GM21576 (cell line): Measurements from ENCODE around the gene TTC7B.
"Not testable (repeated sequence)": the region's sequence is repeated elsewhere in the genome, so short reads cannot be mapped to it uniquely, and the experiment has no call there.

Experiments used
- ATAC-seq: cut with Tn5 transposase; IDR thresholded peaks from one replicate; pipeline ENCODE4 v1.9.1; 2021; ENCODE audit warnings: mild to moderate bottlenecking, moderate library complexity; ENCODE audit not compliant: unreplicated experiment

TTC7B gene, protein sequence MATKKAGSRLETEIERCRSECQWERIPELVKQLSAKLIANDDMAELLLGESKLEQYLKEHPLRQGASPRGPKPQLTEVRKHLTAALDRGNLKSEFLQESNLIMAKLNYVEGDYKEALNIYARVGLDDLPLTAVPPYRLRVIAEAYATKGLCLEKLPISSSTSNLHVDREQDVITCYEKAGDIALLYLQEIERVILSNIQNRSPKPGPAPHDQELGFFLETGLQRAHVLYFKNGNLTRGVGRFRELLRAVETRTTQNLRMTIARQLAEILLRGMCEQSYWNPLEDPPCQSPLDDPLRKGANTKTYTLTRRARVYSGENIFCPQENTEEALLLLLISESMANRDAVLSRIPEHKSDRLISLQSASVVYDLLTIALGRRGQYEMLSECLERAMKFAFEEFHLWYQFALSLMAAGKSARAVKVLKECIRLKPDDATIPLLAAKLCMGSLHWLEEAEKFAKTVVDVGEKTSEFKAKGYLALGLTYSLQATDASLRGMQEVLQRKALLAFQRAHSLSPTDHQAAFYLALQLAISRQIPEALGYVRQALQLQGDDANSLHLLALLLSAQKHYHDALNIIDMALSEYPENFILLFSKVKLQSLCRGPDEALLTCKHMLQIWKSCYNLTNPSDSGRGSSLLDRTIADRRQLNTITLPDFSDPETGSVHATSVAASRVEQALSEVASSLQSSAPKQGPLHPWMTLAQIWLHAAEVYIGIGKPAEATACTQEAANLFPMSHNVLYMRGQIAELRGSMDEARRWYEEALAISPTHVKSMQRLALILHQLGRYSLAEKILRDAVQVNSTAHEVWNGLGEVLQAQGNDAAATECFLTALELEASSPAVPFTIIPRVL

DNA sequence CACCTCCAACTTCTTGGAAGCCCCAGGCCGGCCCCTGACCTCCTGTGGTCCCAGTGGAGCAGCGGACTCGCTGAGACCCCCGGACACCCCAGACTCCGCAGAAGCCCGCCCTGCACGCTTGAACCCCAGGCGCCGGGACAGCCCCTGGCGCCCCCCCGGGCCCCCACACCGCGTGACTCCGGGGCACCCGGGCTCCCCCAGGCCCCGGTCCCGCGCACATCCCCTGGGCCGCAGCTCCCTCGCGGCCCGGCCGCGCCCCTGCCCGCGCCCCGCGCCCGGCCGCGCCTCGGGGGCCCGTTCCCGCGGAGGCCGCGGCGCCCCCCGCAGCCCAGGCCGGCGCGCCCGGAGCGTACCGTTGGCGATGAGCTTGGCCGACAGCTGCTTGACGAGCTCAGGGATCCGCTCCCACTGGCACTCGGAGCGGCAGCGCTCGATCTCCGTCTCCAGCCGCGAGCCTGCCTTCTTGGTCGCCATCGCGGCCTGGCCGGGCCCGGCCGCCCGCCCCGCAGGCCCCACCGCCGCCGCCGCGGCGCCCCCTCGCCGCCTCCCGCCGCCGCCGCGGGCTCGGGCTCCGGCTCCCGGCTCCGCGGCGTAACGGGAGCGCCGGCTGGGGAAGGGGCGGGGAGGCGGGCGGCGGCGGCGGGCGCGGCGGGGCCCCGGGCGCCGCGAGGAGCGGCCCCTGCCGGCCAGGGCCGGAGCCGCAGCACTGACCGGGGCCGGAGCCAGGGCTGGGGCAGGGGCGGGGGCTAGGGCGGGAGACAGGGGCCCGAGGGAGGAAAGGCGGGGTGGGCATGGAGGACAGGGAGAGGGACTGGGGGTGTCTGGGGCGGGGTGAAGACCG is at the start of gene TTC7B:
Gene TTC7B, minus strand, starts transcription at position 609 of the 841 bp plus-strand sequence. Its CDS starts 135 bp downstream, at position 474.
- ATAC-seq = peak; percentile 59

DNA sequence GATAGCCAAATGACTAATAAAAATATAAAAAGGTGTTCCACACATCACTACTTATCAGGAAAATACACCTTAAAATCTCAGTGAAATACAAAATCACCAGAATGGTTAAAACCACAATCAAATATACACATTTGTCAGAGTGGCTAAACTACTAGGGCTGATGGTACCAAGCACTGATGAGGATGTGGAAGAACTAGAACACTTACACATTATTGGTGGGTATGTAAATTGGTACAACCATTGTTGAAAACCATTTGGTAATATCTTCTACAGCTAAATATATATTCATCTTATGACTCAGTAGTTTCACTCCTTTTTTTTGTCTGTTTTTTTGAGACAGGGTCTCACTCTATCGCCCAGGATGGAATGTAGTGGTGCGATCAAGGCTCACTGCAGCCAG is 48.5 kb upstream of the TTC7B start:
- no peak for ATAC-seq

DNA sequence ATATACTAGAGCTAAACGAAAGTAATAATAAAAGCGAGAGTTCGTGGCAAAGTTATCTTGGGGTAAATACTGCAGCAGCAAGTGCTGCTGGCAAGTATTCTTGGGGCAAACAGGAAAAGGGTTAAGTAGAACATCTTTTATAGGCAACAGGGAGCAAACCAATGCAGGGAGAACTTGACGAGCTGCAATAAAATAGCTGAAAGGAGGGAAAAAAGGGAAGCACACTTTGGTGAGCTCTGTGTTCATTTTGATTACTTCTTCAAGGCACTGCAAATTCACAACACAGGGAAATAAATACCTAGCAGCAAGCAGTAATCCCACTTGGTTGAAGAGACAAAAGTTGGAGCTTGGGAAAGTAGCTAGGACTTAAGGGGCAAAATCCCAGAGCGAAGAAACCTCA is 42.3 kb upstream of the TTC7B start:
- no peak for ATAC-seq

DNA sequence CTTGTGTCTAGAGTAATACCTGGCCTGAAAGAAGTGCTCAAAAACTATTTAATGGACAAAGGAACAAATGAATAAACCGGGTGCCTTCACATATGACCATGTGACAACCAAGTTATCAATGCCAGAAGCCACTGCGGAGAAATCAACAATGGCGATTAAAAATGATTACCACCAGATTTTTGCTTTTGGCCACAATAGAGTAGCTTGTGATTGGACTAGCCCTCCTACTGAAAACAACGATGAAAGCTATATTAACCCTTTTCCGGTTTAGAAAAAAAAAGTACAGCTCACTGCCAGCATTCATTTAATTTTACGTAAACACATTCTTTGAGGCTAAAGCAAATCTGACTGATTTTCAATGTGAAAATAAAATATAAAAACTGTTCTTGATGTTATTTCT is 41.6 kb upstream of the TTC7B start:
- no peak for ATAC-seq

DNA sequence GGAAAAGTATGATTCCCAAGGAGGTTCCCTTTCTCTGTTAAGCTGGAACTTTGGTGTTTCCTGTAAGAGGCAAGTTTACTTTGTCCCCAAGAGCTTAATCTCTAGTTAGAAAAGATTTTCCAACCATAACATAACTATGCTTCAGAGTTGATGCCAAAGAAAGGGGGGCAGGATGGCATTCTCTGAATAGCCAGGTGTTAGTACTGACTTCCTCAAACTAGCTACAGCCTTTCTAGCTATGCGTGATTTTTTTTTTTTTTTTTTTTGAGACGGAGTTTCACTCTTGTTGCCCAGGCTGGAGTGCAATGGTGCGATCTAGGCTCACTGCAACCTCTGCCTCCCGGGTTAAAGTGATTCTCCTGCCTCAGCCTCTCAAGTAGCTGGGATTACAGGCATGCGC is 39.9 kb upstream of the TTC7B start:
- ATAC-seq = not testable (repeated sequence)

DNA sequence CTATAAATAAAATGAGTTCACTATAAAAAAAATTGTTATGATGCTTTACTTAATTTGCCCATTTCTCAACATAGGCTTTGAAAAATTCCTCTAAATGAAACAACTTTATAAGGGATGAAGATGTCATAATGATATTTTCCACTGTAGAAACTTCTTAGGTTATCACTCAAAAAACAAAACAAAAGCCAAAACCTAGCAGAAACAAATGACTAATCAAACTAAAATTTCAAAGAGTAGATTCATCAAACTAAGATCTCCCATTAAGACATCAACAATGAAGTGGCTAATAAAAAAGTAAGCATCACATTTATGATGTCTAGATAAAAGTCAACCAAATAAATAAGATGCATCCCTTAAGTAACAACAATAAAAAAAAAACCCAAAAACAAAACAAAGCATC is 36.9 kb upstream of the TTC7B start:
- no peak for ATAC-seq

DNA sequence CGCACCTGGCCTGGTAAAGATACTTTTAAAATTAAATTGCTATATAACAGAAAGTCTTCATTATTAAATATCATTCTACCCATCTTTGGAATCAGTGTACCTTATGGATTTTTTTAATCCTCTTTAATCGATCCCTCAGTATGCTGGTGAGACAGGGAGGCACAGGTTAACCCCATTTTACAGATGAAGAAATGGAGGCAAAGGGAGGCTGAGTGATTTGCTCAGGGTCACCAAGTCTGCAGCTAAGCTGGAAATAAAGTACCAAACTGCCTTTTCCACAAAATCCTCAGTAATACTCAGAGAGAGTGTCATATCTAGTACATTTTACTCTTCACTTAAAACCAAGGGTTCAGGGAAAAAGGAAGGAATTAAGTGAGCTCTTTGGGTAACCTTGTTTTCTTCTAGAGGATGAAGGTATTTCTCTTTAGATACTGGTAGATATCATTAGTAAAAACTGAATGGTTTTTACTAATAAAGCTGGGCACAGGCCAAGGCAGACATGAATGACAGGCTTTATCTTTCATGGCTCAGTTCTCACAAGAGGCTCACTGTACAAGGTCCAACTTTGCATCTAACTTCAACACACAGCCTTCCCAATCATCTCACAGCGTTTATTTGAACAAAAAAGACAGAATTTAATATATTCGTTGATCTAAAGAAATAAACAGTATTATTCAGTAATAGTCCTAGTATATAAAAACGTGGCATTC is 35.3 kb upstream of the TTC7B start:
- ATAC-seq = no peak

DNA sequence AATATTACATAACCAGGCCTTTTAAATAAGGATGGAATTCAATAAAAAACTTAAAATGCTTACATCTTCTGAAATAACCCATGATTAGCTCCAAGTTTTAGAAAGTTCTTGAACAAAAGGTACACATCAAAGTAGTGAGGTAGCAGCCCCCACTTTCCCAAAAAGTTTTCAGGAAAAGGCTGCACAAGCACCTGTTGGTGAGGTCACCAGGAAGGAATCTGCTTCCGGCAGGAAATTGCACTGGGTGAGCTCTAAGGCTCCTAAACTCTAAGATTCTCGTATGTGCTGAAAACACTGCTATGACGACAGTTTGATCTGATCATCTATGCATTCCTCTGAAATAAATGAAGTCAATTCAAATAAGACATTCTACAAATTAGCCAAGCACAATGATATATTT is 34.3 kb upstream of the TTC7B start:
- ATAC-seq = no peak

DNA sequence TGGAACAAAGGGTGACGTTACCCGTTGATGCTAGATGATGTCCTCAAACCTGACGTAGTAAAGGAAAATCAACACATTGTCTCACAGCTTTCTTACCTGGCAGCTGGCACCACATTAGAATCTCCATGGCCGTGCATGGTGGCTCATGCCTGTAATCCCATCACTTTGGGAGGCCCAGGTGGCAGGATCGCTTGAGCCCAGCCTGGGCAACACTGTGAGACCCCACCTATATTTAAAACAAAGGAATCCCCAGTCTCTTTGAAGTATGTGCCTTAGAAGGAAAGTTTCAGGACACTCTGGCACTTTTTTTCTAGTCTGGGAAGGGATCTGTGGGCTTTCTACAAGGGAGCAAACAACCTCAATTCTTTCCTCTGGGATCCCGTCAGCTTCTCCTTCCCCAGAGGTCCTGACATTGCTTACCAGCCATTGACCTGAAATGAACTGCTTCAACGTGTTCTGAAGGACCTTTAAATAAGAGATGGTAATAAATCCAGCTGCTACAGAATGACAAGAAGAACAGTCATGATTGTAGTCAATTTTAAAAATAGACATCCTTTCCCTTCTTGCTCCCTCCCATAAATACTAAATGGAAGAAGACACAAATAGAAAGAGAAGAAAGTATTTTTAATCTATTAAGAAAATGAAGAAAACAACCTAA is 33.7 kb upstream of the TTC7B start:
- no peak for ATAC-seq

DNA sequence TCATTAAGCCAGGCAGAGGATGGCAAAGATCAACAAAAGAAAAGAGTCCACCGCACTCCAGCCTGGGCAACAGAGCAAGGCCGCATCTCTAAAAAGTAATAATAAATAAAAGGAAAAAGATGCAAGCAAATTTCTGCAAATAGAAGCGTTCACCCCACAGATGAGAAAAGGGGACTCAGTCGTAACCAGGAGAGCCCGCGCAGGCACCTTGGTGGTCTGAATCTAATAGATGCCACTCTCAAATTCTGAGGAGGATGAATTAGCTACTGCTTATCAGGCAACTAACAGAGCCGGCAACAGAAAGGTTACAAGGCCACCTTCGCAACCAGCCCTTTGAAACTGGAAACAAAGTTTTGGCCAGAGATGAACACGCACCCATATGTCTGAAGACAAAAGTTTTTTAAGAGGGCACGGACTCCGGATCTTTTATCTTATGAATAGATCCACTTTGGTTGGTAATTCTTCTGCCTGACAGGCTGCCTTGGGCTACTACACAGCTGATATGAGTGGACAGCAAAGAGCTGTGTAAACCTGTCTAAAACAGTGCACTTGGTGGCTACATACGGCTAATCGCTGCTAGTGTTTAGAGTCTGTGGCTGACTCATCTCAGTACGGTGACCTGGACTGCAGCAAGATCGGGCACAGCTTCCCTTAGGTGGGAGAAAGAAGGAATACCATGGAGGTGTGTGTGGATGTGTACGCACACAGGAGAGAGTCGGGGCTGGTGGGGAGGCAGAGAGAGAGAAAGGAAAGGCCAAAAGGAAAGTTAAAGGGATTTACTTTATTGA is 32.9 kb upstream of the TTC7B start:
- no peak for ATAC-seq

DNA sequence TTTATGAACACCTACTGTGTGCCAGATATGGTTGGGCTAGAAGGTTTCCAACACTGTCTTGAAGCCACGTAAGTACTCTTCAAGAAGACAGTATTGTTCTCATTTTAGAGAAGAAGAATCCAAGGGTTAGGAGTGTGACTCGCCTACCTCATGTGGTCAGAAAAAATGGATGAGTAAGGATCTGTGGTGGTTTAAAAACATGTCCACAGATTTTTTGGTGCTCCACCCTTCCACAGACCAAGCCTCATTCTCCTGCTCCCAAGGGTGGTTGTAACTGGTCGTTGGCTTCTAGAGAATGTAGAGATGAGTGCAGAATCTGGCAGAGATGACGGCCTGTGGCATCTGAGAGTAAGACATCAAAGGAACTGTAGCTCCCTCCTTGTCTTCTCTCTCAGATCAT is 30.3 kb upstream of the TTC7B start:
- no peak for ATAC-seq

DNA sequence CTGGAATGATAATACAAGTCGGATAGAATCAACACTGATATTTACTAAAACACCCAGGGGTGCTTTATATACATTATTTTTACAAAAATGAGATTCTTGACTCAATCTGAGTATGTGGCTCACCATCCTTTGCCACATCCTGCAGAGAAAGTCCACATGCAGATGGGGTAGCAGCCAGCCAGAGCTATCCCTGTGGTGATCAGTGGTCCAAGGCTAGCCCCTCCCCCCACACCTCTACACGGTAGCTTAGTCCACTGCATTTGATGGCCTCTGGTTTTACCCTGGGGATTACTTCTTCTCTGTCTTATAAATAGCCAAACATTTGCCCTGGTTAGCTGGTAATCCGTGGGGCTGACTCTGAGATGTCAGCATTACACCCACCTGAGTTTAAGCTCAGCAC is 28.1 kb upstream of the TTC7B start:
- no peak for ATAC-seq

DNA sequence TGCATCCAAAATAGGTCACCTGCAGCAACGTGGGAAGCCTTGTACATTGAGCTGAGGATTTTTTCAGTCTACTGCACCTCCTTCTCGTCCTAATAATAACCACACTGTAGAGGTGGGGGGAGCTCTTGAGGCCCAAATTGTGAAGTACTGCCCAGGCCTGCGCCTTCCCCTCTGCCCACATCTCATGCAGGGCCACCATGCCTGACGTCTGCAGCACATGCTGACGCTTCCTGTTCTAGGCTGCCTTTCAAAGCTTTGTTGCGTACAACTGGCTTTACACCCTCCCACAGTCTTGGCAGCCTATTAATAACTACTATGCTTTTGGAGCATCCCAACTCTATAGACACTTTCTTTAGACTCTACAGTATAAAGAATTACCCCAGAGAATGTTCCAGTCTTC is 26.5 kb upstream of the TTC7B start:
- ATAC-seq = no peak

DNA sequence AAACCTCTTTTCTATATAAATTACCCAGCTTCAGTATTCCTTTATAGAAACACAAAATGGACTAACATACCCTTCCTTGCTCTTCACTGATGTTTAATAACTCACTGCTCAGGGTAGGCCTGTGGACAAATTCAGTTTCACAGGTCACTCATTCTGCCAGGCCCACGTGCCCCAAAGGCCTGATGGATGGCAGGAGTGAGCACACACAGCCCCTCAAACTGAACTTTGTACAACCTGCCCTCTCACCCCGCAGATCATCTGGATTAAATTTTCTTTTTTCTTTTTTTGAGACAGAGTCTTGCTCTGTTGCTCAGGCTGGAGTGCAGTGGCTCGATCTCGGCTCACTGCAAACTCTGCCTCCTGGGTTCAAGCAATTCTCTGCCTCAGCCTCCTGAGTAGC is 24.4 kb upstream of the TTC7B start:
- not testable (repeated sequence) for ATAC-seq

DNA sequence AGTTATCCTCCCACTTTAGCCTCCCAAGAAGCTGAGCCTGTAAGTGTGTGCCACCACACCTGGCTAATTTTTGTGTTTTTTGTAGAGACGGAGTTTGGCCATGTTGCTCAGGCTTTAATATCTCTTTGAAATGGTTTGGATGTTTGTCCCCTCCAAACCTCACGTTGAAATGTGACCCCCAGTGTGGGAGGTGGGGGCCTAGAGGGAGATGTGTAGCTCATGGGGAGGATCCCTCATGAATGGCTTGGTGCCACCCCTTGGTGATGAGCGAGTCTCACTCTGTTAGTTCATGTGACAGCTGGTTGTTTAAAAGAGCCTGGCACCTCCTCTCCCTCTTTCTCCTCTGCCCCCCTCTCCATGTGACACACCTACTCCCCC is 23.6 kb upstream of the TTC7B start:
- ATAC-seq = no peak

DNA sequence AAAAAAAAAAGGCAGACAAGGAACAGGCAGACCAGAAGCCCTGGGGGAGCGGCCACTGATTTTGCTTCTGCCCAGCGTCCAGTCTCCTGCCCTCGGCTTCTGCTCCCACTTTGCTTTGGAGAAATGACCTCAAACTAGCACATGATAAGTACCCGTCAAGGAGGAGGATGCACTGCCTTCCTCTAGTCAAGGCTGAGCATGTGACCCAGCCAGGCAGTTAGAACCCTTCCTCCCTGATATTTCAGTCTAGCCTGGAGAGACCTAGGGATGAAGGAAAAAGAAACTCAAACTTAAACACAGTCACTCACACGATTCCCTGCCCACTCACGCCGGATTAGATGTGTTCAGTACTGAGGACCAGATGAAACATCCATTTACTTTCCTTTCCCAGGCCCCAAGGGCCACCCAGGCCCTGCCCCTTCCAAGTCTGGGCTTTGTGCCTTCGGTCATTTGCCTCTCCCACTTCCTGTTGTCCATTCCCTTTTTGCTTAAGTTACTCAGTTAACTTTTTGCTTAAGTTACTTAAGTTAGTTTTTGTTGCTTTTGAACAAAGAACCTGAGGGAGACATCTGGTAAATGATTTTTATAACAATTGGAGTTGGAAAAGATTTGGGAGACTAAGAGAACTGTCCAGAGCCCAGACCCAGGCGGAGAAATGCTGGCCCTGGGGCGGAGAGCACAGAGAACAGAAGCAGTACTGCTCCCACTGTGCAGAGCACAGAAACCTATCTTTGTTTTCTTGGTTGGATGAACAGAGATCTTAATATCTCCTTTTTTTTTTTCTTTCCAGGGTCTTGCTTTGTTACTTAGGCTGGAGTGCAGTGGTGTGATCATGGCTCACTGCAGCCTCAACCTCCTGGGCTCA is 23.0 kb upstream of the TTC7B start:
- no peak for ATAC-seq

DNA sequence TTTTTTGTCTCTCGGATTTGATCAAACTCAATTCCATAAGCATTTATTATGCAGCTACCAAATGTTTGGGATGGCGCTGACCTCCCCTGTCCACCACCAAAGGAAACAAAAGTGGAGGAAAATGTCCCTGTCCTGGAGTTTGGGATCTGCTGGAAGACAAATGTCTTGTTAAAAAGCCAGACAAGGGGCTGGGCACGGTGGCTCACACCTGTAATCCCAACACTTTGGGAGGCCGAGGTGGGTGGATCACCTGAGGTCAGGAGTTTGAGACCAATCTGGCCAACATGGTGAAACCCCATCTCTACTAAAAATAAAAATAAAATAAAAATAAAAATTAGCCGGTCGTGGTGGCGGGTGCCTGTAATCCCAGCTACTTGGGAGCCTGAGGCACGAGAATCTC is 22.3 kb upstream of the TTC7B start:
- not testable (repeated sequence) for ATAC-seq

DNA sequence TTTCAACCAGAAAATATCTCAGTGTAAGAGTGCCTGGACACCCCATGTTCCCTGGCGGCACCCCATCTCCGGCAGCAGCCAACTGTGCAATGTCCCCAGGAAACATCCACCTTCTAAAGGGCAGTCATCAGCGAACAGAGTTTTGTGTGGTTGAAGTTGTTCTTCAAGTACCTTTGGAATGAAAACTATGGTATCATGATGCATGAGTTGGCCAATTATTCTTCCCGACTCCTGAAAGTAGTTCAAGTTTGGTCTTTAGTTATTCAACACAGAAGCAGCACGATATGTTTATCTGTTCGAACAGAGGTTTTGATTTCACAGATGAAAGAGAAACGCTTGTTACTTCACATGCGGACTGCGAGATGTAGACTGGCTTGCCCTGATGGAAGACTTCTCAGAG is 21.1 kb upstream of the TTC7B start:
- no peak for ATAC-seq
